HG03139 (cell line): ENCODE data around the gene TERB2.
"Not testable (repeated sequence)": the region's sequence is repeated elsewhere in the genome, so short reads cannot be mapped to it uniquely, and the experiment has no call there.

Experiments used
- ATAC-seq: cut with Tn5 transposase; IDR thresholded peaks from one replicate; pipeline ENCODE4 v1.9.1; 2021; ENCODE audit not compliant: unreplicated experiment

Gene TERB2

GRCh38 chr15:45001180-45001579 lies 44.7 kb downstream of the TERB2 start:
- ATAC-seq, result not testable (repeated sequence)

- ATAC-seq, result not testable (repeated sequence)
Measured at GRCh38 chr15:45003731-45004410, 47.4 kb downstream of the TERB2 start.

- not testable (repeated sequence) for ATAC-seq
Measured at GRCh38 chr15:45004590-45005175, 48.2 kb downstream of the TERB2 start.

GRCh38 chr15:45009046-45009445 lies 52.6 kb downstream of the TERB2 start:
- ATAC-seq, result no peak

GRCh38 chr15:45015114-45015513 lies 58.6 kb downstream of the TERB2 start:
- not testable (repeated sequence) for ATAC-seq

- not testable (repeated sequence) for ATAC-seq
Measured at GRCh38 chr15:45020222-45020900, 63.9 kb downstream of the TERB2 start.

GRCh38 chr15:45020901-45021259 lies 64.4 kb downstream of the TERB2 start:
- ATAC-seq, result not testable (repeated sequence)

- ATAC-seq, result no peak
Measured at GRCh38 chr15:45021348-45021747, 64.9 kb downstream of the TERB2 start.

GRCh38 chr15:45022871-45023658 lies 66.6 kb downstream of the TERB2 start, which contains the start of gene SORD:
Gene SORD, plus strand, starts transcription at chr15:45023195. Its CDS starts 89 bp downstream, at chr15:45023284.
- ATAC-seq, result peak; percentile 87

GRCh38 chr15:45023659-45024225 lies 67.3 kb downstream of the TERB2 start:
- ATAC-seq, result no peak

- not testable (repeated sequence) for ATAC-seq
Measured at GRCh38 chr15:45024649-45025048, 68.2 kb downstream of the TERB2 start.

- ATAC-seq, result not testable (repeated sequence)
Measured at GRCh38 chr15:45025627-45026026, 69.1 kb downstream of the TERB2 start.

- no peak for ATAC-seq
Measured at GRCh38 chr15:45026651-45027190, 70.2 kb downstream of the TERB2 start.

GRCh38 chr15:45027220-45027619 lies 70.7 kb downstream of the TERB2 start:
- no peak for ATAC-seq
